Neural cell (in vitro differentiated cells): Measurements from ENCODE around the gene DDX51. TPM values are rescaled to one million over a fixed set of nuclear protein-coding genes. Genes with fewer than 3 reads are reported as not detected.

Source experiments
- H2AFZ ChIP-seq: fragments of 200-600, 300-800 bp; sonication (generic), shearing (Covaris generic); 2 replicates; pipeline ENCODE4 v1.6.0; 2014; ENCODE audit warnings: low read depth, mild to moderate bottlenecking, antibody characterized with exemption, low read length, moderate library complexity
- H3F3A ChIP-seq: fragments of 200-600 bp; shearing (Covaris generic); 2 replicates; pipeline ENCODE4 v1.6.1; 2016; ENCODE audit warnings: mild to moderate bottlenecking, moderate library complexity, mixed read lengths, antibody characterized with exemption, low read length; ENCODE audit not compliant: insufficient read depth, poor library complexity, severe bottlenecking
- H3K27ac ChIP-seq: fragments of 200-600, 300-800 bp; sonication (generic), shearing (Covaris generic); 2 replicates; pipeline ENCODE4 v1.5.1; 2014; ENCODE audit warnings: mild to moderate bottlenecking, low read length, moderate library complexity
- H3K27me3 ChIP-seq: fragments of 300-800, 200-600 bp; sonication (generic), shearing (Covaris generic); 2 replicates; pipeline ENCODE4 v1.6.0; 2014; ENCODE audit warnings: mild to moderate bottlenecking, low read depth, low read length, moderate library complexity; ENCODE audit not compliant: insufficient read depth
- H3K36me3 ChIP-seq: fragments of 300-800, 200-600 bp; sonication (generic), shearing (Covaris generic); 2 replicates; pipeline ENCODE4 v1.5.1; 2014; ENCODE audit warnings: mild to moderate bottlenecking, antibody characterized with exemption, low read length, moderate library complexity; ENCODE audit not compliant: insufficient read depth
- H3K4me2 ChIP-seq: fragments of 300-800, 200-600 bp; sonication (generic), shearing (Covaris generic); 2 replicates; pipeline ENCODE4 v1.6.0; 2014; ENCODE audit warnings: mild to moderate bottlenecking, low read length
- H3K4me3 ChIP-seq: fragments of 300-800, 200-600 bp; sonication (generic), shearing (Covaris generic); 2 replicates; pipeline ENCODE4 v1.5.1; 2014; ENCODE audit warnings: mild to moderate bottlenecking, low read length, moderate library complexity
- H3K79me2 ChIP-seq: fragments of 200-600 bp; shearing (Covaris generic); replicated peaks from 2 replicates; pipeline ENCODE4 v1.6.0; 2014; ENCODE audit warnings: mild to moderate bottlenecking, low read length, moderate library complexity; ENCODE audit not compliant: insufficient read depth
- H3K9ac ChIP-seq: fragments of 300-800, 200-600 bp; sonication (generic), shearing (Covaris generic); 2 replicates; pipeline ENCODE4 v1.6.1; 2016; ENCODE audit warnings: mild to moderate bottlenecking, low read length, mixed read lengths
- H3K9me2 ChIP-seq: fragments of 200-600 bp; shearing (Covaris generic); 2 replicates; pipeline ENCODE4 v1.6.1; 2016; ENCODE audit warnings: mild to moderate bottlenecking, low read length, mixed read lengths; ENCODE audit not compliant: insufficient read depth
- H3K9me3 ChIP-seq: fragments of 200-600, 300-800 bp; sonication (generic), shearing (Covaris generic); 2 replicates; pipeline ENCODE4 v1.6.1; 2016; ENCODE audit warnings: mild to moderate bottlenecking, mixed run types, low read length, moderate library complexity, mixed read lengths
- H4K20me1 ChIP-seq: fragments of 200-600 bp; shearing (Covaris generic); 2 replicates; pipeline ENCODE4 v1.6.1; 2016; ENCODE audit warnings: mild to moderate bottlenecking, mixed run types; ENCODE audit not compliant: insufficient read depth
- EP300 ChIP-seq: fragments of 450-650 bp; conservative IDR thresholded peaks from 2 replicates; pipeline ENCODE4 v1.6.1; 2014; ENCODE audit warnings: antibody characterized with exemption, mild to moderate bottlenecking, moderate library complexity; ENCODE audit not compliant: poor library complexity, severe bottlenecking
- EZH2 ChIP-seq: fragments of 200-600, 300-800 bp; shearing (Covaris generic), sonication (generic); IDR thresholded peaks from 2 replicates; pipeline ENCODE4 v1.6.1; 2014; ENCODE audit warnings: antibody characterized with exemption, low read length, borderline replicate concordance, mild to moderate bottlenecking; ENCODE audit not compliant: insufficient read depth, poor library complexity, severe bottlenecking
- MXI1 ChIP-seq: fragments of 450-650 bp; conservative IDR thresholded peaks from 2 replicates; pipeline ENCODE4 v1.6.1; 2014; ENCODE audit warnings: antibody characterized with exemption, mild to moderate bottlenecking; ENCODE audit not compliant: poor library complexity, severe bottlenecking
- POLR2AphosphoS5 ChIP-seq: IDR thresholded peaks from 2 replicates; pipeline ENCODE4 v1.6.1; 2012
- RAD21 ChIP-seq: fragments of 450-650 bp; conservative IDR thresholded peaks from 2 replicates; pipeline ENCODE4 v1.6.1; 2014; ENCODE audit warnings: antibody characterized with exemption, mild to moderate bottlenecking, moderate library complexity
- SMC3 ChIP-seq: fragments of 450-650 bp; conservative IDR thresholded peaks from 2 replicates; pipeline ENCODE4 v1.6.1; 2014; ENCODE audit warnings: antibody characterized with exemption, mild to moderate bottlenecking, moderate library complexity; ENCODE audit not compliant: poor library complexity
- TAF1 ChIP-seq: IDR thresholded peaks from 2 replicates; pipeline ENCODE4 v1.6.1; 2012; ENCODE audit warnings: low read depth
- polyA plus RNA-seq: library from polyadenylated mRNA; depleted of rRNA; stranded (reverse); fragments of >200 nt; gene quantifications from 2 replicates; pipeline ENCODE4 v1.2.3, GENCODE V29; 2014
- TF ChIP-seq, protein P1 (sequence below): fragments of 450-650 bp; IDR thresholded peaks from 2 replicates; pipeline ENCODE4 v1.5.1; 2014; ENCODE audit warnings: antibody characterized with exemption, mild to moderate bottlenecking, moderate library complexity; ENCODE audit not compliant: poor library complexity, severe bottlenecking
- TF ChIP-seq, protein P2 (sequence below): IDR thresholded peaks from 2 replicates; pipeline ENCODE4 v1.6.1; 2012; ENCODE audit warnings: borderline replicate concordance

DDX51 gene
- polyA plus RNA-seq, 1 donor from 2014 or later = 17.6 TPM

DNA sequence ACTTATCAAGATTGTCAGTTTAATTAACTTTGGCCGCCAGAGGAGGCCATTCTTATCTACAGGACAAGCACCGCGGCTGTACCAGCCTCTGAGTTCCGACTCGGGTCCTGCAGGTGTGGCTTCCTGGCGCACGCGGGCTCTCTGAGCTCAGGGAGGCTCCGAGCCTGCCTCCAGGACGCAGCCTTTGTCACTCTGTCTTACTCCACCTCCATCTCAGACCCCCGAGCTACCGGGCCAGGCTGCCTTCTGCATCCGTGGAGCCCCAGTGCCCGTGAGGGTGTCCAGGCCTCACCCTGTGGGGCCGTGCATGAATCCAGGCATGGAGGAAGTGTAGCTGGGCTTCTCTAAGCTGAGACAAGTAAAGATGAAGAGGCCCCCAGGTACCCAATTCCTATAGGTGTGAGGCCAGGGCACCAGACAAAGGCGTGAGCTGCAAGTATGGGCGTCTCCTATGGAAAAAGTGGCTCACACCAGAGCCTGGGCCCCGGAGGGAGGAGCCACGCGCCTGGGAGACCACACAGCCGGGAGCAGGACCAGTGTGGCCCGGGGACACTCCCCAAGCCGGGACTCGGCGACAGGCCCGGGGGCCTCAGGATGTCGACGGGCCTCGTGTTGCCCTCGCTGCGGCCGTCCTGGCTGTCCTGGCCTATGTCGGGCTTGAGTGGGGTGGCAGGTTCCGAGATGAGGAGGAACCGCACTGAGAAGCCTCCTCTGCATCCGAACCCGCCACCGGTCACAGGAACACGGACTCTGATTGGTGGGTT is 42.9 kb upstream of the DDX51 start:
- TF ChIP-seq, protein P1, sequence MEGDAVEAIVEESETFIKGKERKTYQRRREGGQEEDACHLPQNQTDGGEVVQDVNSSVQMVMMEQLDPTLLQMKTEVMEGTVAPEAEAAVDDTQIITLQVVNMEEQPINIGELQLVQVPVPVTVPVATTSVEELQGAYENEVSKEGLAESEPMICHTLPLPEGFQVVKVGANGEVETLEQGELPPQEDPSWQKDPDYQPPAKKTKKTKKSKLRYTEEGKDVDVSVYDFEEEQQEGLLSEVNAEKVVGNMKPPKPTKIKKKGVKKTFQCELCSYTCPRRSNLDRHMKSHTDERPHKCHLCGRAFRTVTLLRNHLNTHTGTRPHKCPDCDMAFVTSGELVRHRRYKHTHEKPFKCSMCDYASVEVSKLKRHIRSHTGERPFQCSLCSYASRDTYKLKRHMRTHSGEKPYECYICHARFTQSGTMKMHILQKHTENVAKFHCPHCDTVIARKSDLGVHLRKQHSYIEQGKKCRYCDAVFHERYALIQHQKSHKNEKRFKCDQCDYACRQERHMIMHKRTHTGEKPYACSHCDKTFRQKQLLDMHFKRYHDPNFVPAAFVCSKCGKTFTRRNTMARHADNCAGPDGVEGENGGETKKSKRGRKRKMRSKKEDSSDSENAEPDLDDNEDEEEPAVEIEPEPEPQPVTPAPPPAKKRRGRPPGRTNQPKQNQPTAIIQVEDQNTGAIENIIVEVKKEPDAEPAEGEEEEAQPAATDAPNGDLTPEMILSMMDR = no peak
- TF ChIP-seq MXI1 (no peak), POLR2AphosphoS5 (no peak), SMC3 (no peak), EP300 (no peak), EZH2 (no peak), RAD21 (no peak), TAF1 (no peak)
- TF ChIP-seq, protein P2, sequence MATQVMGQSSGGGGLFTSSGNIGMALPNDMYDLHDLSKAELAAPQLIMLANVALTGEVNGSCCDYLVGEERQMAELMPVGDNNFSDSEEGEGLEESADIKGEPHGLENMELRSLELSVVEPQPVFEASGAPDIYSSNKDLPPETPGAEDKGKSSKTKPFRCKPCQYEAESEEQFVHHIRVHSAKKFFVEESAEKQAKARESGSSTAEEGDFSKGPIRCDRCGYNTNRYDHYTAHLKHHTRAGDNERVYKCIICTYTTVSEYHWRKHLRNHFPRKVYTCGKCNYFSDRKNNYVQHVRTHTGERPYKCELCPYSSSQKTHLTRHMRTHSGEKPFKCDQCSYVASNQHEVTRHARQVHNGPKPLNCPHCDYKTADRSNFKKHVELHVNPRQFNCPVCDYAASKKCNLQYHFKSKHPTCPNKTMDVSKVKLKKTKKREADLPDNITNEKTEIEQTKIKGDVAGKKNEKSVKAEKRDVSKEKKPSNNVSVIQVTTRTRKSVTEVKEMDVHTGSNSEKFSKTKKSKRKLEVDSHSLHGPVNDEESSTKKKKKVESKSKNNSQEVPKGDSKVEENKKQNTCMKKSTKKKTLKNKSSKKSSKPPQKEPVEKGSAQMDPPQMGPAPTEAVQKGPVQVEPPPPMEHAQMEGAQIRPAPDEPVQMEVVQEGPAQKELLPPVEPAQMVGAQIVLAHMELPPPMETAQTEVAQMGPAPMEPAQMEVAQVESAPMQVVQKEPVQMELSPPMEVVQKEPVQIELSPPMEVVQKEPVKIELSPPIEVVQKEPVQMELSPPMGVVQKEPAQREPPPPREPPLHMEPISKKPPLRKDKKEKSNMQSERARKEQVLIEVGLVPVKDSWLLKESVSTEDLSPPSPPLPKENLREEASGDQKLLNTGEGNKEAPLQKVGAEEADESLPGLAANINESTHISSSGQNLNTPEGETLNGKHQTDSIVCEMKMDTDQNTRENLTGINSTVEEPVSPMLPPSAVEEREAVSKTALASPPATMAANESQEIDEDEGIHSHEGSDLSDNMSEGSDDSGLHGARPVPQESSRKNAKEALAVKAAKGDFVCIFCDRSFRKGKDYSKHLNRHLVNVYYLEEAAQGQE = no peak
- no peak overlapping the region for H3K9ac ChIP-seq
- H3F3A ChIP-seq = no peaks in the 10 kb centered on the region
- H3K36me3 ChIP-seq = no peaks in the 10 kb centered on the region
- no peak overlapping the region for H2AFZ ChIP-seq
- no peaks in the 10 kb centered on the region for H3K79me2 ChIP-seq
- no peaks in the 10 kb centered on the region for H3K9me3 ChIP-seq
- H3K4me3 ChIP-seq = no peak overlapping the region
- H3K27me3 ChIP-seq = peaks cover 13% of the 10 kb centered on the region
- H3K4me2 ChIP-seq = no peak overlapping the region
- H3K27ac ChIP-seq = no peak overlapping the region
- no peaks in the 10 kb centered on the region for H3K9me2 ChIP-seq
- no peaks in the 10 kb centered on the region for H4K20me1 ChIP-seq

DNA sequence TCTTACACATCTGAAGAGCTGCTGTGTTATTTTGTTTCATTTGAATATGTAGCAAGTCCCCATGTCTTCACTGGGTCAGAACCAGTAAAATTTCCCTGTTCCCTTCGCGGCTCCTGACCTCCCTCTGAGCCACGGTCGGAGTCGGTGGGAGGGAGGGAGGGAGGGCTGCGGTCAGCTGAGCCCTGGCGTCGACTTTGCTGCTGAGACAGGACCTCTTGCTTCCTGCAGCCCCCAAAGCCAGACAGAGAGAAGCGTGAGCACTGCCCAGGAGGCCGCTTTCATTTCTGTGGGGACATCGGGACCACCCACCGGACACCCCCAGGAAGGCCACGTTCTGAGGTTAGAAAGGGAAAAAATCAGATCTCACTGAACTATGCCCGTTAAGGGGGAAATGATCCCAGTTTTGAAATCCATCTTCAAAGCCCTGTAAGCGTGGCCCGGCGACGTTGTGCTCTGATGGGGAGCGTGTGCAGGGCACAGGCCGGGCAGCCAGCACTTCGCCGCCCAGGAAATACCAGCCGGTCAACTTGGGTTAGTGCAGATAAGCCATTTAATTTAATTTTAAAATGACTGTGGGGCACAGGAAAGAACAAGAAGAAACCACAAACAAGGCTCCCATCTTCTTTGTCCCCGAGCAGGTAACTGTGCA is 42.2 kb upstream of the DDX51 start:
- no peak overlapping the region for H3K27ac ChIP-seq
- H3K79me2 ChIP-seq = no peaks in the 10 kb centered on the region
- no peaks in the 10 kb centered on the region for H3F3A ChIP-seq
- H3K27me3 ChIP-seq = peaks cover 13% of the 10 kb centered on the region
- H3K4me3 ChIP-seq = no peak overlapping the region
- no peak overlapping the region for H2AFZ ChIP-seq
- TF ChIP-seq, protein P1 = no peak
- TF ChIP-seq SMC3 (no peak), POLR2AphosphoS5 (no peak), EP300 (no peak), MXI1 (no peak), EZH2 (no peak), RAD21 (no peak), TAF1 (no peak)
- TF ChIP-seq, protein P2 = no peak
- H3K9ac ChIP-seq = no peak overlapping the region
- H4K20me1 ChIP-seq = no peaks in the 10 kb centered on the region
- no peak overlapping the region for H3K4me2 ChIP-seq
- H3K9me3 ChIP-seq = no peaks in the 10 kb centered on the region
- H3K9me2 ChIP-seq = no peaks in the 10 kb centered on the region
- no peaks in the 10 kb centered on the region for H3K36me3 ChIP-seq
